Breast epithelium (tissue), 4 donors: ENCODE results near the gene RPAIN. TPM values are rescaled to one million over a fixed set of nuclear protein-coding genes. Genes with fewer than 3 reads are reported as not detected.

ENCODE experiments used
- DNase-seq, 2 donors: peaks; one replicate each; pipeline ENCODE4 v3.0.0-alpha.2; 2019; ENCODE audit warnings: low spot score in 2 of 2
- H3K27ac ChIP-seq, 2 donors: fragments of 200-600 bp; sonication (generic) in 1 of 2; one replicate each; pipeline ENCODE4 v1.5.1; 2016 to 2019; ENCODE audit warnings: mild to moderate bottlenecking in 1 of 2
- H3K27me3 ChIP-seq, 2 donors: fragments of 200-600 bp; sonication (generic) in 1 of 2; one replicate each; pipeline versions ENCODE4 v1.5.1 to v1.6.0; 2017 to 2019; ENCODE audit warnings: control low read depth in 1 of 2, mild to moderate bottlenecking in 1 of 2
- H3K36me3 ChIP-seq: fragments of 200-600 bp; one replicate; pipeline ENCODE4 v1.5.1; 2019
- H3K4me1 ChIP-seq, 2 donors: fragments of 200-600 bp; sonication (generic); one replicate each; pipeline ENCODE4 v1.5.1; 2016 to 2019; ENCODE audit warnings: control low read depth in 1 of 2
- H3K4me3 ChIP-seq, 3 donors: fragments of 200-600 bp; sonication (generic); 1 replicate in 2 of 3; 2 replicates in 1 of 3; pipeline ENCODE4 v1.5.1; 2016 to 2019; ENCODE audit warnings: mild to moderate bottlenecking in 3 of 3, moderate library complexity in 2 of 3
- H3K9me3 ChIP-seq, 2 donors: fragments of 200-600 bp; sonication (generic) in 1 of 2; one replicate each; pipeline ENCODE4 v1.5.1; 2016 to 2019; ENCODE audit warnings: control low read depth in 1 of 2
- POLR2A ChIP-seq: fragments of 450-650 bp; IDR thresholded peaks from one replicate; pipeline ENCODE4 v1.6.1; 2016; ENCODE audit warnings: antibody characterized with exemption, mild to moderate bottlenecking, moderate library complexity
- POLR2AphosphoS5 ChIP-seq, 3 donors: sonication (generic); formaldehyde crosslinking; IDR thresholded peaks; one replicate each; pipeline ENCODE4 v1.6.1; 2017; ENCODE audit warnings: antibody characterized with exemption in 3 of 3
- intact Hi-C: fragments of 100-400 bp; cut with DNase I; formaldehyde crosslinking; loops from one replicate; pipeline ENCODE4 v1.15.1; 2023; ENCODE audit warnings: low total_unique reads
- total RNA-seq, 3 donors: library from RNA; depleted of rRNA; stranded (reverse); fragments of >200 nt; gene quantifications; one replicate each; pipeline ENCODE4 v1.1.0, GENCODE V29; 2016
- TF ChIP-seq, protein P1 (sequence below), 3 donors: fragments of 450-650 bp; IDR thresholded peaks; one replicate each; pipeline ENCODE4 v1.5.1; 2016 to 2017; ENCODE audit warnings: antibody characterized with exemption in 3 of 3, mild to moderate bottlenecking in 3 of 3, moderate library complexity in 3 of 3

Gene RPAIN
- total RNA-seq, 3 donors from 2014 or later, result 38.4 to 52.1 (median 50.8) TPM

DNA sequence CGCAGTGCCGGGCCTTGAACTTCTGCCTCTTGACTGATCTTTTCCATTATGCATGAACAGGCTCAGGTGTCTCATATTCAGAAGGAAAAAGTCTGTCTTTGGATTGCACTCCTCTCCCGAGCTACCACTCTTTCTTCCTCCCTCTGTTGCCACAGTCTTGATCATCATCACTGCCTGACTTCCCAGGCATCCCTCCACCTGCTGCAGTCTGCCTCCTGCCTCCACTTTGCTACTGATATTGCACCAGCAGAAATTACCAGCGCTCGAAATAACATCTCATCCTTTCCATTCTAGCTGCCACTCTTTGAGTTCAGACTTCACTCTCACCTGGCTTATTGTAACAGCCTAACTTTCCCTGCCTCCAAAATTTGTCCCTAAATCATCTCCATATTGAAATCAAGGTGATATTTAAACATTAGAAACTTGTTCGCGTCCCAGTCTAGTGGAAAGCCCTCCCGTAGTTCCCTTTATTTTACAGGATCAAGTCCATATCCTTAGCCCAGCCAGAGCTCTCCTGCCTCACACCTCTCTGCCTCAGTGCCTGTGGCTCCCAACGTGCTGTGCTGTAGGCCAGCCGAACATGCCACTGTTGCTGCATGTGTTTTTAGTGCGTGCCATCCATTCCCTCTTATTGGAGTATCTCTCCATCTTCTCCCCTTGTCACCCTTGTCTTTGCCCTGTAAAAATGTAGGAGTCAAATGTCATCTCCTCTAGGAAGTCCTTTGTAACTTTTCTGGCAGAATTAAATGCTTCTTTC, 40.5 kb upstream of the RPAIN start:
- H3K27ac ChIP-seq, result no peak overlapping the region
- TF ChIP-seq POLR2A (no peak), POLR2AphosphoS5 (IDR thresholded peaks at IDR 0.05) (no peak)
- TF ChIP-seq, protein P1, sequence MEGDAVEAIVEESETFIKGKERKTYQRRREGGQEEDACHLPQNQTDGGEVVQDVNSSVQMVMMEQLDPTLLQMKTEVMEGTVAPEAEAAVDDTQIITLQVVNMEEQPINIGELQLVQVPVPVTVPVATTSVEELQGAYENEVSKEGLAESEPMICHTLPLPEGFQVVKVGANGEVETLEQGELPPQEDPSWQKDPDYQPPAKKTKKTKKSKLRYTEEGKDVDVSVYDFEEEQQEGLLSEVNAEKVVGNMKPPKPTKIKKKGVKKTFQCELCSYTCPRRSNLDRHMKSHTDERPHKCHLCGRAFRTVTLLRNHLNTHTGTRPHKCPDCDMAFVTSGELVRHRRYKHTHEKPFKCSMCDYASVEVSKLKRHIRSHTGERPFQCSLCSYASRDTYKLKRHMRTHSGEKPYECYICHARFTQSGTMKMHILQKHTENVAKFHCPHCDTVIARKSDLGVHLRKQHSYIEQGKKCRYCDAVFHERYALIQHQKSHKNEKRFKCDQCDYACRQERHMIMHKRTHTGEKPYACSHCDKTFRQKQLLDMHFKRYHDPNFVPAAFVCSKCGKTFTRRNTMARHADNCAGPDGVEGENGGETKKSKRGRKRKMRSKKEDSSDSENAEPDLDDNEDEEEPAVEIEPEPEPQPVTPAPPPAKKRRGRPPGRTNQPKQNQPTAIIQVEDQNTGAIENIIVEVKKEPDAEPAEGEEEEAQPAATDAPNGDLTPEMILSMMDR (IDR thresholded peaks at IDR 0.05), result no peak
- no peaks in the 10 kb centered on the region for H3K27me3 ChIP-seq
- intact Hi-C loops, result loop anchor here (10.0 kb wide), 1 partner anchor 1475 kb away; no protein-coding TSS in a partner anchor
- H3K9me3 ChIP-seq, result no peaks in the 10 kb centered on the region
- no peaks in the 10 kb centered on the region for H3K36me3 ChIP-seq
- H3K4me3 ChIP-seq, result no peak overlapping the region
- no peaks in the 10 kb centered on the region for H3K4me1 ChIP-seq
- no peak for DNase-seq

DNA sequence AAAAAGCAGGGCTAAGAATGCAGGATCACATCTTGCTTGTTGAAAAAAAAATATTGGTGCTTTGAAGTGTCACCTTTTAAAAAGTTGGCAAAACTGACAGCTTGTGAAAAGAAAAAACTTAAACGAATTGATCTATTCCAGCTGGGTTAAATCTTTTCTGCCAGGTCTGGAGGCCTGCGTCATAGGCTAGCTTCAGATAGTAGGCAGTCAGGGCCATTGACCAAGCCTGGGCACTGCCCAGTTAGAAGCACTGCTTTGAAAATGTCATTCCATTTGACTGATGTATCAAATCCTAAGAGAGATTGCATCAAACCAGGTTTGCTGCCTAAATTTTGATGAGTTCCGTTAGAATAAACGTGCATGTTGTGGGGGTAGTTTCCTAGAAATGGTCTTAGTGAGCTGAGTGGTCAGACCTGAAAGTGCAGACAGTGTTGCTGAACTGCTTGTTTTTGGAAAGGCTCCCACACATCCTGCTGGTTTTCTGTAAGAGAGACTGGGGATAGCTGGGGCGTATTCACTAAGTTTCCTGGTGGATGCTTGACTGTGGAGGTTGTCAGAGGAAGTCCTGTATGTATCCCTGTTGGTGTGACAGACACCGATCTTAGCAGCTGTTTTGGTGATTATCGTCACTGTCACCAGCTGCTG, 39.4 kb upstream of the RPAIN start:
- no peaks in the 10 kb centered on the region for H3K36me3 ChIP-seq
- no peaks in the 10 kb centered on the region for H3K4me1 ChIP-seq
- no peaks in the 10 kb centered on the region for H3K9me3 ChIP-seq
- intact Hi-C loops, result loop anchor here (10.0 kb wide), 1 partner anchor 1474 kb away; no protein-coding TSS in a partner anchor
- DNase-seq, result no peak
- no peak overlapping the region for H3K4me3 ChIP-seq
- H3K27me3 ChIP-seq, result no peaks in the 10 kb centered on the region
- H3K27ac ChIP-seq, result no peak overlapping the region
- TF ChIP-seq, protein P1 (IDR thresholded peaks at IDR 0.05), result no peak
- TF ChIP-seq POLR2A (no peak), POLR2AphosphoS5 (IDR thresholded peaks at IDR 0.05) (no peak)

DNA sequence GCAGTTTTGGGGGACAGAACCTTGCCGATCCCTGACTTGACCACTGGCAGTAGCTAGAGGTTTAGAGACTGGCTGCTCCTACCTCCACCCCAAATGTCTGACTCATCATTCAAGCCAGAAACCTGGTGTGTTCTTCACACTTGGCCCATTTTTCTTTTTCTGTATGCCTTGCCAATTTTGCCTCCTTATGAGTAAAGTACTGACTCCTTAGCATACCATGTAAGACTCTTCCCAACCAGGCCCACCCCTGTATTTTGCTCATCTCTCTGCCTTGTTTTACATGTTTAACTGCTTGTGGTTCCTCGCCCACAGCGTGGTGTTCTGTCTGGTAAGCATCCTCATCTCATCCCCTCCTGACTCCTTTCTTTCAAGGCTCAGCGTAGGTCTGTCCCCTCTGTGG, 38.4 kb upstream of the RPAIN start:
- Histone ChIP-seq H3K9me3 (no peaks in the 10 kb centered on the region), H3K4me3 (no peak overlapping the region), H3K27ac (no peak overlapping the region), H3K36me3 (no peaks in the 10 kb centered on the region), H3K4me1 (no peaks in the 10 kb centered on the region), H3K27me3 (no peaks in the 10 kb centered on the region)
- DNase-seq, result no peak
- intact Hi-C loops, result loop anchor here (10.0 kb wide), 1 partner anchor 1473 kb away; no protein-coding TSS in a partner anchor
- TF ChIP-seq, protein P1 (IDR thresholded peaks at IDR 0.05), result no peak
- TF ChIP-seq POLR2AphosphoS5 (IDR thresholded peaks at IDR 0.05) (no peak), POLR2A (no peak)

DNA sequence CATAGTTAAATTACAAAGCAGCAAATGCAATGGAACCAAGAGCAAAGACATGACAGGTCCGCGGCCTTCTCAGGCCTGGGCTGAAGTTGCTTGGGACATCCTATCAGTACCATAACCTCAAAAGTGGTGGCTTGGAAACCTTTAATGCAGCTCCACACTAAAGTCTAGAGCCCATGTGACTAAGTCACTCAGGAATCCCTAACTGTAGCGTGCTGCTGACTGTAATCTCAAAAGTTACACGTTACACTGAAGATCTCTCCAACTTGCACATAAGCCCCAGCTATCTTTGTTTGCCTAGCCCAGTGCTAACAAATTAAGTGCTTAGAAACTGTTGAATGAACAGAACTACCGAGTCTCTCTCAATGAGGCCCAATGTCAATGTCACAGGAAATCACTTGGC, 28.3 kb upstream of the RPAIN start:
- TF ChIP-seq POLR2A (no peak), POLR2AphosphoS5 (IDR thresholded peaks at IDR 0.05) (no peak)
- no peak overlapping the region for H3K27ac ChIP-seq
- H3K4me3 ChIP-seq, result no peak overlapping the region
- H3K9me3 ChIP-seq, result no peaks in the 10 kb centered on the region
- DNase-seq, result no peak
- no peaks in the 10 kb centered on the region for H3K4me1 ChIP-seq
- no peaks in the 10 kb centered on the region for H3K27me3 ChIP-seq
- peaks cover 15% of the 10 kb centered on the region for H3K36me3 ChIP-seq
- intact Hi-C loops, result no loop called here

DNA sequence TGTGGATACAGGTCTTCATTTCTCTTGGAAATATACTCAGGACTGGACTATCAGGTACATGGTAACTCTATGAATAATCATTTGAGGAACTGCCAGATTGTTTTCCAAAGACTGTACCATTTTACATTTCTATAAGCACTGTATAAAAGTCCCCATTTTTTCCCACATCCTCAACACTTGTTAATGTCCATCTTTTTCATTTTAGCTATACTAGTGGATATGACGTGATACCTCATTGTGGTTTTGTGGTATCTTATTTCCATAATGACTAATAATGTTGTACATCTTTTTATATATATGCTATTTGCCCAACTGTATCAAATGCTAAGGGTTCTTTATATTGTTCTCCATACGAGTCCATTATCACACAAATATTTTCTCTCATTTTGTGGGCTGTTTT, 23.4 kb upstream of the RPAIN start:
- DNase-seq, result no peak
- Histone ChIP-seq H3K4me1 (no peaks in the 10 kb centered on the region), H3K9me3 (no peaks in the 10 kb centered on the region), H3K4me3 (no peak overlapping the region), H3K36me3 (peaks cover 11% of the 10 kb centered on the region), H3K27me3 (no peaks in the 10 kb centered on the region), H3K27ac (no peak overlapping the region)
- TF ChIP-seq POLR2AphosphoS5 (IDR thresholded peaks at IDR 0.05), result no peak
- TF ChIP-seq POLR2A, result no peak
- TF ChIP-seq, protein P1 (IDR thresholded peaks at IDR 0.05), result no peak
- intact Hi-C loops, result no loop called here
